Measurements from ENCODE around the gene MAL. TPM values are rescaled to one million over a fixed set of nuclear protein-coding genes. Genes with fewer than 3 reads are reported as not detected.

MAL gene
- total and polyA plus RNA-seq, 3 donors from 2014 or later = 0.62 to 1.3 (median 0.79) TPM

- intact Hi-C loops (cut with DNase I; ENCODE audit: low total_unique reads) = no loop called here
- H3K4me1 ChIP-seq = peaks cover 2% of the 10 kb centered on the region
- DNase-seq = no peak
- H3K27ac ChIP-seq = no peak overlapping the region
- no peak overlapping the region for H3K4me3 ChIP-seq
- 92 to 96% methylated on average over 4 of the region's 4 CpGs for WGBS, 2 donors
- no peak for TF ChIP-seq CTCF (IDR thresholded peaks at IDR 0.05)
- TF ChIP-seq POLR2A (IDR thresholded peaks at IDR 0.05) = no peak
- no peaks in the 10 kb centered on the region for H3K27me3 ChIP-seq
- H3K9me3 ChIP-seq = no peaks in the 10 kb centered on the region
- H3K36me3 ChIP-seq (ENCODE audit: low read depth, missing control alignments) = no peaks in the 10 kb centered on the region
These were observed 4.4 kb downstream of the MAL start for GRCh38 chr2:95029898-95030341.

GRCh38 chr2:95030496-95030895 lies 5.0 kb downstream of the MAL start:
- Histone ChIP-seq H3K36me3 (ENCODE audit: low read depth, missing control alignments) (no peaks in the 10 kb centered on the region), H3K27me3 (no peaks in the 10 kb centered on the region), H3K27ac (no peak overlapping the region), H3K9me3 (no peaks in the 10 kb centered on the region), H3K4me3 (no peak overlapping the region), H3K4me1 (no peaks in the 10 kb centered on the region)
- DNase-seq = no peak
- WGBS, 2 donors = 60 to 68% methylated on average over 5 of the region's 5 CpGs
- intact Hi-C loops (cut with DNase I; ENCODE audit: low total_unique reads) = no loop called here
- no peak for TF ChIP-seq POLR2A (IDR thresholded peaks at IDR 0.05)

- intact Hi-C loops (cut with DNase I; ENCODE audit: low total_unique reads) = no loop called here
- no peak for TF ChIP-seq CTCF (IDR thresholded peaks at IDR 0.05)
- TF ChIP-seq POLR2A (IDR thresholded peaks at IDR 0.05) = no peak
- Histone ChIP-seq H3K27me3 (no peaks in the 10 kb centered on the region), H3K36me3 (ENCODE audit: low read depth, missing control alignments) (no peaks in the 10 kb centered on the region), H3K4me1 (no peaks in the 10 kb centered on the region), H3K27ac (no peak overlapping the region), H3K4me3 (no peak overlapping the region), H3K9me3 (no peaks in the 10 kb centered on the region)
- DNase-seq = no peak
- WGBS, 2 donors = 74 to 79% methylated on average over 6 to 7 of the region's 7 CpGs
These were observed 5.7 kb downstream of the MAL start for GRCh38 chr2:95031076-95031725.

GRCh38 chr2:95031726-95032116 lies 6.2 kb downstream of the MAL start:
- 56 to 63% methylated on average over 1 of the region's 1 CpG for WGBS, 2 donors
- H3K36me3 ChIP-seq (ENCODE audit: low read depth, missing control alignments) = no peaks in the 10 kb centered on the region
- no peaks in the 10 kb centered on the region for H3K27me3 ChIP-seq
- DNase-seq = no peak
- H3K27ac ChIP-seq = no peak overlapping the region
- intact Hi-C loops (cut with DNase I; ENCODE audit: low total_unique reads) = no loop called here
- no peaks in the 10 kb centered on the region for H3K4me1 ChIP-seq
- H3K4me3 ChIP-seq = no peak overlapping the region
- no peaks in the 10 kb centered on the region for H3K9me3 ChIP-seq
- TF ChIP-seq CTCF (IDR thresholded peaks at IDR 0.05) = no peak
- no peak for TF ChIP-seq POLR2A (IDR thresholded peaks at IDR 0.05)

- H3K4me1 ChIP-seq = no peaks in the 10 kb centered on the region
- intact Hi-C loops (cut with DNase I; ENCODE audit: low total_unique reads) = no loop called here
- no peaks in the 10 kb centered on the region for H3K9me3 ChIP-seq
- TF ChIP-seq POLR2A (IDR thresholded peaks at IDR 0.05) = no peak
- no peak for TF ChIP-seq CTCF (IDR thresholded peaks at IDR 0.05)
- H3K36me3 ChIP-seq (ENCODE audit: low read depth, missing control alignments) = no peaks in the 10 kb centered on the region
- H3K27ac ChIP-seq = no peak overlapping the region
- no peaks in the 10 kb centered on the region for H3K27me3 ChIP-seq
- WGBS, 2 donors = 40 to 54% methylated on average over 1 to 3 of the region's 3 CpGs
- no peak overlapping the region for H3K4me3 ChIP-seq
- DNase-seq = no peak
These were observed 6.8 kb downstream of the MAL start for GRCh38 chr2:95032341-95032740.

All from testis (tissue), 3 donors.